Stomach (tissue), 4 donors: ENCODE measurements around the gene TTC38.

Experiments used
- POLR2A ChIP-seq, 4 donors: fragments of 450-650 bp; IDR thresholded peaks; one replicate each; pipeline ENCODE4 v1.6.1; 2016; ENCODE audit warnings: antibody characterized with exemption in 4 of 4, control low read depth in 2 of 4, mild to moderate bottlenecking in 1 of 4, moderate library complexity in 1 of 4
- TF ChIP-seq, protein P1 (sequence below), 7 experiments: fragments of 450-650 bp in 4 of 7; fragments of 200-600 bp in 3 of 7; sonication (generic) in 3 of 7; IDR thresholded peaks; one replicate each; pipeline ENCODE4 v1.5.1; 2016 to 2019; ENCODE audit warnings: antibody characterized with exemption in 7 of 7, control low read depth in 2 of 7, mild to moderate bottlenecking in 1 of 7

- no peak for TF ChIP-seq POLR2A (IDR thresholded peaks at IDR 0.05)
- TF ChIP-seq, protein P1, sequence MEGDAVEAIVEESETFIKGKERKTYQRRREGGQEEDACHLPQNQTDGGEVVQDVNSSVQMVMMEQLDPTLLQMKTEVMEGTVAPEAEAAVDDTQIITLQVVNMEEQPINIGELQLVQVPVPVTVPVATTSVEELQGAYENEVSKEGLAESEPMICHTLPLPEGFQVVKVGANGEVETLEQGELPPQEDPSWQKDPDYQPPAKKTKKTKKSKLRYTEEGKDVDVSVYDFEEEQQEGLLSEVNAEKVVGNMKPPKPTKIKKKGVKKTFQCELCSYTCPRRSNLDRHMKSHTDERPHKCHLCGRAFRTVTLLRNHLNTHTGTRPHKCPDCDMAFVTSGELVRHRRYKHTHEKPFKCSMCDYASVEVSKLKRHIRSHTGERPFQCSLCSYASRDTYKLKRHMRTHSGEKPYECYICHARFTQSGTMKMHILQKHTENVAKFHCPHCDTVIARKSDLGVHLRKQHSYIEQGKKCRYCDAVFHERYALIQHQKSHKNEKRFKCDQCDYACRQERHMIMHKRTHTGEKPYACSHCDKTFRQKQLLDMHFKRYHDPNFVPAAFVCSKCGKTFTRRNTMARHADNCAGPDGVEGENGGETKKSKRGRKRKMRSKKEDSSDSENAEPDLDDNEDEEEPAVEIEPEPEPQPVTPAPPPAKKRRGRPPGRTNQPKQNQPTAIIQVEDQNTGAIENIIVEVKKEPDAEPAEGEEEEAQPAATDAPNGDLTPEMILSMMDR (IDR thresholded peaks at IDR 0.05): no peak
Measured at GRCh38 chr22:46244771-46245170, 23.0 kb upstream of the TTC38 start.
